Hematopoietic multipotent progenitor cell treated with erythropoietin and hydrocortisone succinate and interleukin-3 and kit ligand, for 15 days (in vitro differentiated cells): ENCODE data around the gene D2HGDH.
"Not testable (repeated sequence)": the region's sequence is repeated elsewhere in the genome, so short reads cannot be mapped to it uniquely, and the experiment has no call there.

Source experiments
- DNase-seq: peaks from one replicate; pipeline ENCODE4 v3.0.0-alpha.2; 2015; ENCODE audit warnings: low spot score

D2HGDH gene

DNA sequence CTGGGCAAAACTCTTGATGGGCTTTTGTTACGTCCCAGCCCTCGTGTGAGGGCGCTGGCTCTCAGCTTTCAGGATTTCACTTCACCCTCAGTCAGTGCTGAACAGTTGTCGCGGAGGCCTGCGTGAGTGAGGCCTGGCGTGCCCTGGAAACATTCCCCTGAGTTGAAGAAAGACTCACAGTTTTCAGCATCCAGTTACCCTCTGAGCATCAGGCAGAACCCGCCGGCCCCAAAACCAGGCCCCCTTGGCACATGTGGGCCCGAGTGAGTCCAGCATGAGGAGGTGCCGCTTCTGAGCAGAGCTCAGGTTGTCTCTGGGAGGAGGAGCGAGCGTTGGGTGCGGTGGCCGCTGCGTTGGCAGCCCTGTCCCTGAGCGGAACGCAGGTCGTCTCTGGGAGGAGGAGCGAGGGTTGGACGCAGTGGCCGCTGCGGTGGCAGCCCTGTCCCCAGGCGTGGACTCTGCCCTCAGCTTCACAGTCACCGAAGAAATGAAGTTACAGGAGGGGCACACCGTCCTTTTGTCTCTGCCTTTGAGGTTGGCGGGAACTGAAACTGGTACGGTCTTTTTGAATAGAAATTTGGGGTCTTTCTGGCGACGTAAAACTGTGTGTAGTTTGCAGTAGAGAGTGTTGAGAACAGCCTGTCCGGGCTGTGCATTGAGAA, 74.4 kb downstream of the D2HGDH start, which contains the start of gene NEU4:
NEU4 (plus strand) TSS at position 473 of the 662 bp plus-strand sequence. CDS start 5,292 bp downstream, outside the sequence.
- DNase-seq = no peak

DNA sequence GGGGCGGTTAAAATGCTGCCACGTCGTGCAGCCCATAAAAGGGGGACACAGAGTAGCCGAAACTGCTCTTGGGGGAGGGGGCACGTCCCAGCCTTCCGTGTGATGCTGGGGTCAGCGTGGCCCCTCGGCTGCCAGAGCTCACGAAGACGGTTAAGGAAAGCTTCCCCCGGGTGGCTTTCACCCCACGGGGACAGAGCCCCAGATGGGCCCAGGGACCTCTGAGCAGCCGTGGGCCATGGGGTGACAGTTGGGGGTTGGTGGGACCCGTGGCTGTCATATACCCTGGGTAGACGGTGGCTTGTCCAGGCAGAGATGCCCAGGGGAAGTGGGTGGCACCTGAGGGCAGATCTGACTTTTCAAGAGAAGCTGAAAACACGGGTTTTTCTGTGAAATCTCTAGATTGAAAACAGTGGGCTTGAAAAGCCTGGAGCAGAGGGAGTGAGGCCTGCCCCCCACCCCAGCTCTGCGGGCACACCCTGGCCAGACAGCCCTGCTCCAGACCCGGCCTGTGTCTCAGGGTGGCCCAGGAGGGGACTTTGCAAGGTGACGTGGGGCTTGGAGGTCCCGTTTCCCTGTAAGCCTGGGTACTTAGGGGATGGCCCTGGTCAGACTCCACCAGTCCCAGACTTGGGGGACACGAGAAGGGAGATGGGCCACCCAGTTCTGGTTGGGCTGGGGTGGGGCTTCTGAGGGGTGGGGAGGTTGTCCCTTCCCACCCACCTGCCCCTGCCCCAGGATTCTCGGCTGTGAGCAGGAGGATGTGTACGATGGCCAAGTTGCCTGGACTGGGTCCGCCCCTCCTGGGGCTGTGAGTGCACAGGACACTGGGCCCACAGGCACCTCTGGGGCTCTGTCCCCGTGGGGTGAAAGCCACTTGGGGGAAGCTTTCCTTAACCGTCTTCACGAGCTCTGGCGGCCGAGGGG, 75.2 kb downstream of the D2HGDH start:
- no peak for DNase-seq

DNA sequence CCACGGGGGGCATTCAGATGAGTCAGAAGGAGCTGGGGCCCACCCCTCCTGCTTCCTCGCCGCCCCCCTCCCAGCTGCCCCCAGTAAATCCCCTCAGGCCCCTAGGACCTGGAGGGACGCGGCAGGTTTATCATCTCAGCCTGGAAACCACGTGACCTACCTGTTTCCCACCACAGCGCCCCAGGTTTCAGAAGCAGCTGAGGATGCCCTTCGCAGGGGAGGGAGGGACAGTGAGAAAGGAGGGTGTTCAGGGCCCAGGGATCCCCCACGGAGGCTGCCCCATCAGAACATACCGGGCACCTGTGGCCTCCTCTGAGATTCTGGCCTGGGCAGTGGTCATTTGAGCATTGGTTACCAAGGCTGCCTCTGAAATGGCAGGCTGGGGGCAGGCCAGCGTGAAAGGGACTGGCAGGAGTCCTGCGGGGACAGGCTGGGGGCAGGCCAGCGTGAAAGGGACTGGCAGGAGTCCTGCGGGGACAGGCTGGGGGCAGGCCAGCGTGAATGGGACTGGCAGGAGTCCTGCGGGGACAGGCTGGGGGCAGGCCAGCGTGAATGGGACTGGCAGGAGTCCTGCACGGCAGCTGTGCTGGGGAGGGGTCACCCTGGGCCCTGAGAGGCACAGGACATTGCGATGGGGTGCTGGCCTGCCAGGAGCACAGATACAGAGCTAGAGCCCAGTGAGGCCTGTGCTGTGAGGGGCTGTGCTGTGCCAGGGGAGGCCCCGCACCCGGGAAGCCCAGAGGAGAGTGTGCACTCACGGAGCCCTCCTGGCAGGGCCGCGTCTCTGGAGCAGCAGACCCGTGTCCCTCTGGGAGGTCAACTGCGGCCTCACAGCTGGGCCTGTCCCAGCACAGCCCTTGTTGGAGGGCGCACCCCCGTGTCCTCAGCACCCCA, 76.1 kb downstream of the D2HGDH start:
- DNase-seq = no peak

DNA sequence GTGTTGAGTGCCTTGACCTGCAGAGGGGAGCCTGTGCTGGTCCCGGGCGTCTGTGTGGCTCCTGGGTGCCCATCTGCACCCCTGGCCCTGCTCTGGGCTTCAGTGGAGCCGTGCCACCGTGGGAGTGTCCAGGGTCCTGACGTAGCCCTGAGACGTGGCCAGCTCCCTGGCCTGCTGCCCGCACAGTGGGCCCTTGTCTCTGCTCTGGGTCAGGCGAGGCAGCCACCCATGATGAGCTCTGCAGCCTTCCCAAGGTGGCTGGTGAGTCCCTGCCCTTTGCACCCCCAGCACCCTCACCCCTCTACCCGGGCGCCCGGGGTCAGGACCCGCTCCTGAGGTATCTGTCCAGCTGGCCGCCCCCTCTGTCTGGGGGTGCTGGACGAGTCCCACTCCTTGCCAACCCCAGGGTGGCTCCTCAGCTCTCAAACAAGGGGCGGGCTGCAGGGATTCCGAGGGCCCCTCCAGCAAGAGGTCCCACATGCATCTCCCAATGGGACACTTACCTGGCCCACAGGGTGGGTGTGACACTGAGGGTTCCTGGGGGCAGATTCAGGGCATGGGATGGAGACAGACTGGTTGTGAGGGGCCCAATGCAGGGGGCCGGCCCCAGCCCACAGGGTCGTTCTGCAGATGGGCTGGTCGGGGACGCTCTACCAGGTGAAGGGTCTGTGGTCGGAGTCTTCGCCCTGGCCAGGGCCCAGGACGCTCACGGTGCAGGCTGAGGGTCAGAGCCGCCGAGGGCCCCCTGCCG, 76.9 kb downstream of the D2HGDH start:
- no peak for DNase-seq

DNA sequence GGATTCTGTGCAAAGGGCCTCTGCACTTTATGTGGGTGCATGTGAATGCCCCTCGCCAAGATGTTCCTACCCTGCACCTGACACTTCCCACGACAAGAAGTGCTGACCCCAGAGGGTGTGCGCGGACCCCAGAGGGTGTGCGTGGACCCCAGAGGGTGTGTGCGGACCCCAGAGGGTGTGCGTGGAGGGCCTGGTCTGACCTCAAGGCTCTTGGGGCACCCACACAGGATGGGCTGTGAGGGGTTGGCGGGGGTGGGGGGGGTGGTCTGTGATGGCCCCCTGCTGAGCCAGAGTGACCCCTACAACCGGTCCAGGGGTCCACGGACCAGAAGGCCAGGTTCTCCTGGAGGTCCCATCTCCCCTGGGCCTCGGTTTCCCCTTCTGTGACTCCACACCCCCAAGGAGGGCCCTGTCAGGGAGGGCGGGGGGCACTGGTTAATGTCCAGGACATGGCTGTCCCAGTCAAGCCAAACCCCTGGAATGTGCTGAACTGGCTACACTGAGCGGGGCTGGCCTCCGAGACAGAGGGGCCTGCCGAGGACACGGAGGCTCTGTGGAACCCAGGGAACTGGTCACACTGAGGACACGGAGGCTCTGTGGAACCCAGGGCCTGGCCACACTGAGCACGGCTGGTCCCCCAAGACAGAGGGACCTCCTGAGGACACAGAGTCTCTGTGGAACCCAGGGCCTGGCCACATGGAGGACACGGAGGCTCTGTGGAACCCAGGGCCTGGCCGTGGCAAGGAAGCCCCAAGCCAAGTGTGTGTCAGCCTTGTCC, 77.7 kb downstream of the D2HGDH start:
- no peak for DNase-seq

DNA sequence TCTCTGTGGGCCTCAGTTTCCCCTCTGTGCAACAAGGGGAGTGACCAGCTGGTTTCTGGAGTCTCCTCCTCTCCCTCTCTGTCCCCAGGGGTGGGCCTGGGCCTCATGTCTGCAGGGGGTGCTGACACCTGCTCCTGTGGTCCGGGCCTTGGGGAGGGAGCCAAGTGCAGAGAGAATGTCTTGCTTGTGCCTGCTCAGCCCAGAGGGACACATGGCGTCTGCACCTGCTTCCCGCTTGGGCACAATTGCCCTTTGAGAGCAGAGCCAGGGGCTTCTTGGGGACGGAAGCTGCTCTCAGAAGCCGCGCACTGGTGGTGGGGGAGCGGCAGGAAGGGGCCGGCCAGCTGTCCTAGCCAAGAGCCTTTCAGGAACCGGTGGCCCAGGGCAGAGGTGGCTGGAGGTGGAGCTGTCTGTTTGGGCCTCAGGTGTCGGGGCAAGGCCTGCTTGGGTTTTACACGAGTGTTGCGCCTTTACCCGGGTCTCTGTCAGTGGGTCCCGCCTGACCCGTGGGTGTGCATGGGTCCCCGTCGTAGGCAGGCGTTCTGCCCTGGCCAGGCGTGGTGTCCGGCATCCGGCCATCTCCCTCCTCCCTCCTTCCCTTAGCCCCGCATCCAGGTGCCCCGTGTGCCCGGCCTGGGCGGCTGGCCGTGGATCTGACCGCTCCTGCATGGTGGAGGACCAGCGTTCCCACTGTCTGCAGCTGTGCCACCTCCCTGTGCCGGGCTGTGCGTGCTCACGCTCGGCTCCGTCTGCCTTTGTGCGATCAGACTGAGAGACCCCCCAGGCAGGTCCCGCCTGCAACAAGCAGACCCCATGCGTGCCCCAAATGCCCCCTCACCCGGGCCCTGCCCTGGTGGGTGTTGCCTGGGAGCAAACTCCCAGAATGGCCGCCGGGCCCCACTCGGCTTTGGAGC, 78.6 kb downstream of the D2HGDH start:
- no peak for DNase-seq

DNA sequence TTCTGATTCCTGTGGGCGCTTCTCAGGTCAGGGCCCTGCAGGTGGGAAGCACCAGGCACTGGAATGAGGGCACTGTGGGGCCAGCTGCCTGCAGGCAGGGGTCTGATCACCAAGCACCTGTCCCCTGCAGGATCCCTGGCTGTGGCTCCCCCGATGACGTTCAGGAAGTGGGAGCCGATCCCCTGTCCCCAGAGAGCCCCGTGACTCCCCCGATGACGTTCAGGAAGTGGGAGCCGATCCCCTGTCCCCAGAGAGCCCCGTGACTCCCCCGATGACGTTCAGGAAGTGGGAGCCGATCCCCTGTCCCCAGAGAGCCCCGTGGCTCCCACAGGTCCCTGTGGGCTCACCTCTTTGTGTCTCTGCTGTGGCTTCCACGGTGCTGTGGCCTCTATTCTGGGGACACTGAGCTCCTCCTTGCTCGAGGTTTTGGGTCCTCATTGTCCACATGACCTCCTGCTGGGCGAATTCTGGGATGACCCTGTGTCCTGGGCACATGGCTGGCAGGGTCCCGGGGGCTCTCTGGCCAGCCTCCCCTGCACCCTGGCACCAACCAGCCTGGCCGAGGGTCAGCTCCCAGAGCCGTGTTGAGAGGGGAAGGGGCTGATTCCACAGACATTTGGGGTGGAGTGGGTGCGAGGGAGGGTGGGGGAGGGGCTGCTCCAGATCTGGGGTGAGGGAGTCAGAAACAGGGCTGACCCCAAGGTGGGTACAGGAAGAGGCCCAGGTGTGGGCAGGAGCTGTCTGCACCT, 79.4 kb downstream of the D2HGDH start:
- DNase-seq = no peak

DNA sequence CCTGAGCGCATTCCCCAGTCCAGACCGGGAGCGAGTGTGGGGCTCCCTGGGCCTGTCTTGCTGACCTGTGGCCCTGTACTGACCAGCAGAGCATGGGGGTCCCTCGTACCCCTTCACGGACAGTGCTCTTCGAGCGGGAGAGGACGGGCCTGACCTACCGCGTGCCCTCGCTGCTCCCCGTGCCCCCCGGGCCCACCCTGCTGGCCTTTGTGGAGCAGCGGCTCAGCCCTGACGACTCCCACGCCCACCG, 79.9 kb downstream of the D2HGDH start:
- DNase-seq = no peak

DNA sequence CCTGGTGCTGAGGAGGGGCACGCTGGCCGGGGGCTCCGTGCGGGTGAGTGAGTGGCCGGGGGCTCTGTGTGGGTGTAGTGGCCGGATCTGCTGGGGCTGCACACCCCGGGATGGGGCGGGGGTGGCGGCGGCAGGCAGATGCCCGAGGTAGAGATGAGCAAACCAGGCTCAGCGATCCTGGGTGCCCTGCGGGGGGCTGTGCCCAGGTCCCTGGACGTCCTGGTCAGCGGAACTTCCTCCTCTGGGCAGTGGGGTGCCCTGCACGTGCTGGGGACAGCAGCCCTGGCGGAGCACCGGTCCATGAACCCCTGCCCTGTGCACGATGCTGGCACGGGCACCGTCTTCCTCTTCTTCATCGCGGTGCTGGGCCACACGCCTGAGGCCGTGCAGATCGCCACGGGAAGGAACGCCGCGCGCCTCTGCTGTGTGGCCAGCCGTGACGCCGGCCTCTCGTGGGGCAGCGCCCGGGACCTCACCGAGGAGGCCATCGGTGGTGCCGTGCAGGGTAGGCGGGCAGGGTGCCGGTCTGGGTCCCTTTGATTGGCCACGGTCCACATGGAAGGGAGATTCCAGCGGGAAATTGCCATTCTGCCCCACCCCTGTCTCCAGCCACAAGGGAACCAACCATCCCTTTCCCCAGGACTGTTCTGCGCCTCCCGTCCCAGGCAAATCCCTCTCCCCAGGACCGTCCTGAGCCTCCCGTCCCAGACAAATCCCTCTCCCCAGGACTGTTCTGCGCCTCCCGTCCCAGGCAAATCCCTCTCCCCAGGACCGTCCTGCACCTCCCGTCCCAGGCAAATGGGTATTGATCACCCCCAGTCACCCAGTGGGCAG, 80.4 kb downstream of the D2HGDH start:
- no peak for DNase-seq

DNA sequence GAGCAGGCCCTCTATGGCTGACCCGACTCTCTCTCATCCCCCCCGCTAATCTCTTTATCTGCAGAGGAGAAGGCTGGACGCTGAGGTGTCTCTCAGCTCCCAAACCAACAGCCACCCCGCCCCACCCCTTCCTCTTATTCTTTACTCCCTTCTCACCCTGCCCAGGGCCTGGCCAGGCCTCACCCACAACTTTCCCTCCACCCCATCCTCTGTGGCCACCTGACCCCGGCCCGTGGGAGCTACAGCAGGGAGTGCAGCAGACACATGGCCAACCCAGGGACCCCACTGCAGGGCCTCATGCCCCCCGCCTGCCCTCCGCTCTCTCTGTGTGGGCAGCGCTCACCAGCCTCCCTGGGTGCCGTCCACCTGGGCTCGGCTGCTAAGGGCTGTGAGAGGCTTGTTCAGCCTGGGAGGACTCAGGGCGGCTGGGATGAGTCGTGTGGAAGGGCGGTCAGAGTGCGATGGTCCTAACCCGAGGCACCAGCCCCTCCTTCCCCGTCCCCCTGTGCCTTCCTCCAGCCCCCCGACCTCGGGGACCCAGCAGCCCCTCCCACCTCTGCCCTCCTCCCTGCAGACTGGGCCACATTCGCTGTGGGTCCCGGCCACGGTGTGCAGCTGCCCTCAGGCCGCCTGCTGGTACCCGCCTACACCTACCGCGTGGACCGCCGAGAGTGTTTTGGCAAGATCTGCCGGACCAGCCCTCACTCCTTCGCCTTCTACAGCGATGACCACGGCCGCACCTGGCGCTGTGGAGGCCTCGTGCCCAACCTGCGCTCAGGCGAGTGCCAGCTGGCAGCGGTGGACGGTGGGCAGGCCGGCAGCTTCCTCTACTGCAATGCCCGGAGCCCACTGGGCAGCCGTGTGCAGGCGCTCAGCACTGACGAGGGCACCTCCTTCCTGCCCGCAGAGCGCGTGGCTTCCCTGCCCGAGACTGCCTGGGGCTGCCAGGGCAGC, 81.3 kb downstream of the D2HGDH start:
- no peak for DNase-seq

DNA sequence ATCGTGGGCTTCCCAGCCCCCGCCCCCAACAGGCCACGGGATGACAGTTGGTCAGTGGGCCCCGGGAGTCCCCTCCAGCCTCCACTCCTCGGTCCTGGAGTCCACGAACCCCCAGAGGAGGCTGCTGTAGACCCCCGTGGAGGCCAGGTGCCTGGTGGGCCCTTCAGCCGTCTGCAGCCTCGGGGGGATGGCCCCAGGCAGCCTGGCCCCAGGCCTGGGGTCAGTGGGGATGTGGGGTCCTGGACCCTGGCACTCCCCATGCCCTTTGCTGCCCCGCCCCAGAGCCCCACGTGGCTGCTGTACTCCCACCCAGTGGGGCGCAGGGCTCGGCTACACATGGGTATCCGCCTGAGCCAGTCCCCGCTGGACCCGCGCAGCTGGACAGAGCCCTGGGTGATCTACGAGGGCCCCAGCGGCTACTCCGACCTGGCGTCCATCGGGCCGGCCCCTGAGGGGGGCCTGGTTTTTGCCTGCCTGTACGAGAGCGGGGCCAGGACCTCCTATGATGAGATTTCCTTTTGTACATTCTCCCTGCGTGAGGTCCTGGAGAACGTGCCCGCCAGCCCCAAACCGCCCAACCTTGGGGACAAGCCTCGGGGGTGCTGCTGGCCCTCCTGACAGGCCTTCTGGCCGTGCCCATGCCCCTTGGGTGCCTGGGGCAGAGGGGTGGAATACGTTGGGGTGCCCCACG, 82.1 kb downstream of the D2HGDH start:
- DNase-seq = no peak

DNA sequence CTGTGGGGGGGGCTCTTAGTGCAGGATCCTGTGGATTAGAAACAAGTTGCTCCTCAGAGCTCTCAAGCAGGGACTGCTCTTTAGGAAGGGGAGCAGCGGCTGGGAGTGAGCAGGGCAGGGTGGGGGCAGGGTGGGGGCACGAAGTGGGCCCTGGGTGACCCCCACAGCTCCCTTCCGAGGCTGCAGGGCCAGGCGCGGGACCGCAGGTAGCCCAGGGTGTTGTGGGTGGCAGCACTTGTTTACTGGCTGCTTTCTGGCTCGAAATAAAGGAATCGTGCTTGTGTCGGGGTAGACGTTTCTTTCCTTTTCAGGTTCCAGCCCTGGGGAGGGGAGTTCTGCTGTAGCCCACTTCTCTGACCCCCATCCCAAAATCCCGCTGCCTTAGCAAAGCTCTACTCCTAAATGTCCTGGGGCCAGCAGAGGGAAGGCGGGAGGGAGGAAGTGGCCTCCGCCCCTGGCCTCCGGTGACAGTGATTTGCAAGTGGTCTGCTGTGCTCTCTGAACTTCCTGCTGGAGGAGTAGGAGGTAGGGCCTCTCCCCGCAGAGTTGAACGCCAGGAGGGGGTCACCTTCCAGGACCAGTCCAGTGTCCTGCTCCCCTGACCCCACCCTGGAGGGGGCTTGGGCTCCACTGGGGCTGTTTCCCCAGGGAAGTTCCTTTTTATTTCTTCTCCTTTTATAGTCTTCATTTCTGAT, 82.8 kb downstream of the D2HGDH start:
- no peak for DNase-seq

DNA sequence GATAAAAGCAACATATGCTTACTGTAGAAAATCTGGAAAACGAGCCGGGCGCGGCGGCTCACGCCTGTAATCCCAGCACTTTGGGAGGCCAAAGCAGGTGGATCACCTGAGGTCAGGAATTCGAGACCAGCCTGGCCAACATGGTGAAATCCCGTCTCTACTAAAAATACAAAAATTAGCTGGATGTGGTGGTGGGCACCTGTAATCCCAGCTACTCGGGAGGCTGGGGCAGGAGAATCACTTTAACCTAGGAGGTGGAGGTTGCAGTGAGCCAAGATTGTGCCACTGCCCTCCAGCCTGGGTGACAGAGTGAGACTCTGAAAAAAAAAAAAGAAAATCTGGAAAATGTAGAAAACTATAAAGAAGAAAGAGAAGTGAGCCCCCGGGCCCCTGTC, 83.4 kb downstream of the D2HGDH start:
- not testable (repeated sequence) for DNase-seq
